Measurements from ENCODE around the gene PPP1R15A.

PPP1R15A gene

GRCh38 chr19:48874303-48875135, 2.3 kb downstream of the PPP1R15A start:
- Histone ChIP-seq H3K27ac (ENCODE audit: extremely low read depth, low read depth, low read length) (peak overlapping the region; percentile 92), H3K36me3 (ENCODE audit: control insufficient read depth in 2 of 2, insufficient read depth in 1 of 2, low read length in 2 of 2) (peaks cover 0 to 29% of the 10 kb centered on the region in 2 experiments; a peak in 2 of 3 replicates), H3K9me3 (ENCODE audit: control insufficient read depth, insufficient read depth, low read depth, low read length) (no peaks in the 10 kb centered on the region), H3K4me3 (ENCODE audit: low read depth, low read length) (peak overlapping the region; percentile 80), H3K4me1 (ENCODE audit: control insufficient read depth, insufficient read depth, low read length) (peaks cover 24% of the 10 kb centered on the region)
- ChIA-PET POLR2A (interaction anchor here (0.5 to 2.9 kb wide), 15 partner anchors 11 to 256 kb away, joined by 3 to 33 read pairs (median 6); partner anchors contain the start of genes BAX, DHDH, FTL and GYS1), CTCF (interaction anchor here (0.6 to 4.1 kb wide), 12 partner anchors 22 to 369 kb away, joined by 3 to 22 read pairs (median 3); partner anchors contain the start of genes GYS1, HSD17B14 and RUVBL2)
- TF ChIP-seq ZNF354C (tag by site-specific recombination; IDR thresholded peaks at IDR 0.05; ENCODE audit: borderline replicate concordance, low read depth) (no peak), BCL11A (tag by site-specific recombination; IDR thresholded peaks at IDR 0.05; ENCODE audit: low read depth) (peak; percentile 65), ZBTB8A (tag by site-specific recombination; IDR thresholded peaks at IDR 0.05) (peak; percentile 97), ZFP37 (tag by site-specific recombination; IDR thresholded peaks at IDR 0.05) (0 out of 2 replicates have a peak, but pooled peaks have one; percentile 14), SCRT1 (tag by site-specific recombination; IDR thresholded peaks at IDR 0.05; ENCODE audit: borderline replicate concordance) (peak; percentile 67; the same call in 1 of the 2 replicates), ZNF394 (tag by site-specific recombination; IDR thresholded peaks at IDR 0.05; ENCODE audit: borderline replicate concordance) (peak; percentile 97), RBAK (tag by site-specific recombination; IDR thresholded peaks at IDR 0.05) (no peak), ZNF660 (tag by site-specific recombination; IDR thresholded peaks at IDR 0.05) (peak; percentile 82; the same call in 1 of the 2 replicates), ZNF449 (tag by site-specific recombination; IDR thresholded peaks at IDR 0.05) (peak; percentile 68; the same call in 1 of the 2 replicates), ZNF362 (tag by site-specific recombination; IDR thresholded peaks at IDR 0.05) (peak; percentile 93), ZNF785 (tag by site-specific recombination; IDR thresholded peaks at IDR 0.05) (0 out of 2 replicates have a peak, but pooled peaks have one; percentile 50), ZBTB6 (tag by site-specific recombination; IDR thresholded peaks at IDR 0.05) (peak; percentile 60; the same call in 1 of the 2 replicates), ZNF561 (tag by site-specific recombination; IDR thresholded peaks at IDR 0.05; ENCODE audit: borderline replicate concordance) (peak; percentile 23; the same call in 1 of the 2 replicates), ZNF335 (tag by site-specific recombination; conservative IDR thresholded peaks at IDR 0.05) (peak; percentile 73), ZNF416 (tag by site-specific recombination; IDR thresholded peaks at IDR 0.05) (no peak), ZNF639 (tag by site-specific recombination; IDR thresholded peaks at IDR 0.05) (peak; percentile 16; the same call in 1 of the 2 replicates), ZNF544 (tag by site-specific recombination; IDR thresholded peaks at IDR 0.05) (peak; percentile 86), OVOL3 (tag by site-specific recombination; IDR thresholded peaks at IDR 0.05) (0 out of 2 replicates have a peak, but pooled peaks have one; percentile 14), ZNF600 (tag by site-specific recombination; IDR thresholded peaks at IDR 0.05) (peak; percentile 53; the same call in 1 of the 2 replicates), SCRT2 (tag by site-specific recombination; IDR thresholded peaks at IDR 0.05) (peak; percentile 84), ZSCAN16 (tag by site-specific recombination; IDR thresholded peaks at IDR 0.05) (no peak), ZNF19 (tag by site-specific recombination; IDR thresholded peaks at IDR 0.05; ENCODE audit: low read depth) (0 out of 2 replicates have a peak, but pooled peaks have one; percentile 61), PRDM2 (tag by site-specific recombination; IDR thresholded peaks at IDR 0.05; ENCODE audit: borderline replicate concordance) (no peak)

Measured in HEK293 (cell line).